Thyroid gland (tissue), 4 donors: ENCODE measurements around the gene SRGAP1. TPM values are rescaled to one million over a fixed set of nuclear protein-coding genes. Genes with fewer than 3 reads are reported as not detected.
A peak's percentile ranks its signal among the peaks of the same experiment; 100 is the strongest.

Experiments
- DNase-seq, 2 donors: peaks; one replicate each; pipeline ENCODE4 v3.0.0-alpha.2; 2019
- H3K27ac ChIP-seq, 3 donors: fragments of 200-600 bp; sonication (generic); 1 replicate in 2 of 3; 2 replicates in 1 of 3; pipeline ENCODE4 v1.5.1; 2016 to 2019; ENCODE audit warnings: mild to moderate bottlenecking in 1 of 3, moderate library complexity in 1 of 3
- H3K27me3 ChIP-seq: fragments of 200-600 bp; sonication (generic); one replicate; pipeline ENCODE4 v1.5.1; 2019
- H3K36me3 ChIP-seq, 2 donors: fragments of 200-600 bp; sonication (generic); one replicate each; pipeline ENCODE4 v1.5.1; 2016 to 2019
- H3K4me1 ChIP-seq, 2 donors: fragments of 200-600 bp; sonication (generic); one replicate each; pipeline ENCODE4 v1.5.1; 2017 to 2019
- H3K4me3 ChIP-seq, 3 donors: fragments of 200-600 bp; sonication (generic); replicated peaks in 1 of 3; 1 replicate in 2 of 3; 2 replicates in 1 of 3; pipeline ENCODE4 v1.5.1; 2016; ENCODE audit warnings: mild to moderate bottlenecking in 1 of 3
- H3K9me3 ChIP-seq: fragments of 200-600 bp; sonication (generic); one replicate; pipeline ENCODE4 v1.5.1; 2017
- POLR2A ChIP-seq, 2 donors: fragments of 450-650 bp; IDR thresholded peaks; one replicate each; pipeline ENCODE4 v1.6.1; 2017; ENCODE audit warnings: antibody characterized with exemption in 2 of 2, mild to moderate bottlenecking in 2 of 2, moderate library complexity in 1 of 2
- WGBS, 2 donors: methylation state at CpG; one replicate each; pipeline ENCODE4 v1.1.5; 2017; 5-methylcytosine and 5-hydroxymethylcytosine counted together
- intact Hi-C: fragments of 100-400 bp; cut with DNase I; formaldehyde crosslinking; loops from one replicate; pipeline ENCODE4 v1.15.1; 2023
- total RNA-seq, 4 donors: library from RNA; depleted of rRNA; stranded (reverse); fragments of >200 nt; gene quantifications; one replicate each; pipeline ENCODE4 v1.2.3, GENCODE V29; 2016
- TF ChIP-seq, protein P1 (sequence below), 6 experiments: fragments of 200-600 bp in 3 of 6; fragments of 450-650 bp in 3 of 6; sonication (generic) in 3 of 6; IDR thresholded peaks; one replicate each; pipeline ENCODE4 v1.5.1; 2016 to 2019; ENCODE audit warnings: antibody characterized with exemption in 6 of 6, mild to moderate bottlenecking in 2 of 6, inconsistent platforms in 1 of 6, moderate library complexity in 1 of 6

The SRGAP1 gene
- total RNA-seq, 4 donors from 2014 or later: 14.1 to 26.3 (median 20.9) TPM

GRCh38 chr12:63889721-63890509, 45.4 kb downstream of the SRGAP1 start:
- TF ChIP-seq, protein P1, sequence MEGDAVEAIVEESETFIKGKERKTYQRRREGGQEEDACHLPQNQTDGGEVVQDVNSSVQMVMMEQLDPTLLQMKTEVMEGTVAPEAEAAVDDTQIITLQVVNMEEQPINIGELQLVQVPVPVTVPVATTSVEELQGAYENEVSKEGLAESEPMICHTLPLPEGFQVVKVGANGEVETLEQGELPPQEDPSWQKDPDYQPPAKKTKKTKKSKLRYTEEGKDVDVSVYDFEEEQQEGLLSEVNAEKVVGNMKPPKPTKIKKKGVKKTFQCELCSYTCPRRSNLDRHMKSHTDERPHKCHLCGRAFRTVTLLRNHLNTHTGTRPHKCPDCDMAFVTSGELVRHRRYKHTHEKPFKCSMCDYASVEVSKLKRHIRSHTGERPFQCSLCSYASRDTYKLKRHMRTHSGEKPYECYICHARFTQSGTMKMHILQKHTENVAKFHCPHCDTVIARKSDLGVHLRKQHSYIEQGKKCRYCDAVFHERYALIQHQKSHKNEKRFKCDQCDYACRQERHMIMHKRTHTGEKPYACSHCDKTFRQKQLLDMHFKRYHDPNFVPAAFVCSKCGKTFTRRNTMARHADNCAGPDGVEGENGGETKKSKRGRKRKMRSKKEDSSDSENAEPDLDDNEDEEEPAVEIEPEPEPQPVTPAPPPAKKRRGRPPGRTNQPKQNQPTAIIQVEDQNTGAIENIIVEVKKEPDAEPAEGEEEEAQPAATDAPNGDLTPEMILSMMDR (IDR thresholded peaks at IDR 0.05): no peak
- TF ChIP-seq POLR2A (IDR thresholded peaks at IDR 0.05): no peak

GRCh38 chr12:63893170-63893569, 48.7 kb downstream of the SRGAP1 start:
- TF ChIP-seq, protein P1 (IDR thresholded peaks at IDR 0.05): no peak
- no peak for TF ChIP-seq POLR2A (IDR thresholded peaks at IDR 0.05)
- no peak for DNase-seq
- Histone ChIP-seq H3K4me1 (peaks cover 6 to 27% of the 10 kb centered on the region in 2 donors), H3K36me3 (no peaks in the 10 kb centered on the region), H3K9me3 (no peaks in the 10 kb centered on the region), H3K27ac (no peak overlapping the region), H3K27me3 (no peaks in the 10 kb centered on the region), H3K4me3 (no peak overlapping the region)
- WGBS, 2 donors: 91 to 94% methylated on average over 1 of the region's 1 CpG
- intact Hi-C loops: no loop called here

More at GRCh38 chr12:63889721-63890509, 45.4 kb downstream of the SRGAP1 start:
- Histone ChIP-seq H3K36me3 (no peaks in the 10 kb centered on the region), H3K4me1 (peaks cover 0 to 19% of the 10 kb centered on the region in 2 donors), H3K27ac (no peak overlapping the region), H3K27me3 (no peaks in the 10 kb centered on the region), H3K4me3 (no peak overlapping the region), H3K9me3 (no peaks in the 10 kb centered on the region)
- intact Hi-C loops: no loop called here
- peak; percentile 47 for DNase-seq
- 44 to 53% methylated on average over 12 of the region's 12 CpGs for WGBS, 2 donors

DNA sequence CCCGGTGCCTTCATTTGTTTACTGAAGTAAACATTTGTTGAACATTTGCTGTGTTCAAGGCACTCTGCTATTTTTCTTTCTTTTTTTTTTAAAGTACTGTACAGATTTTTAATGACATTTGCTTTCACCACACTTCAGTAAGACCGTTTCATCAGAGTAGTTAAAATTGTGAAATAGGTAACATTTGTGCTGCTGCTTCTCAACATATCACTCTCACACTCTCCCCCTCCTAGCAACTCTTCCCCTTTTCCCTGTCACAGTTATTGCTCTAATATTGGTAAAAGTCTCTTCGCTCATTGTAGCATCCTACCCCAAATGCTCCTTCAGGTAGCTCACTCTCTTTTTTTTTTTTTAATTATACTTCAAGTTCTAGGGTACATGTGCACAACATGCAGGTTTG, 49.6 kb downstream of the SRGAP1 start:
- H3K36me3 ChIP-seq: no peaks in the 10 kb centered on the region
- no peaks in the 10 kb centered on the region for H3K9me3 ChIP-seq
- H3K27ac ChIP-seq: no peak overlapping the region
- DNase-seq: no peak
- WGBS, 2 donors: 92 to 95% methylated on average over 3 of the region's 3 CpGs
- TF ChIP-seq, protein P1 (IDR thresholded peaks at IDR 0.05): no peak
- TF ChIP-seq POLR2A (IDR thresholded peaks at IDR 0.05): no peak
- intact Hi-C loops: no loop called here
- no peak overlapping the region for H3K4me3 ChIP-seq
- H3K4me1 ChIP-seq: peaks cover 15 to 29% of the 10 kb centered on the region in 2 donors
- no peaks in the 10 kb centered on the region for H3K27me3 ChIP-seq

GRCh38 chr12:63895841-63896240, 51.3 kb downstream of the SRGAP1 start:
- intact Hi-C loops: no loop called here
- Histone ChIP-seq H3K27me3 (no peaks in the 10 kb centered on the region), H3K9me3 (no peaks in the 10 kb centered on the region), H3K4me1 (peaks cover 15 to 20% of the 10 kb centered on the region in 2 donors), H3K27ac (no peak overlapping the region), H3K4me3 (no peak overlapping the region), H3K36me3 (no peaks in the 10 kb centered on the region)
- TF ChIP-seq, protein P1 (IDR thresholded peaks at IDR 0.05): no peak
- no peak for TF ChIP-seq POLR2A (IDR thresholded peaks at IDR 0.05)
- DNase-seq: no peak

GRCh38 chr12:63897931-63898330, 53.4 kb downstream of the SRGAP1 start:
- WGBS, 2 donors: 35 to 40% methylated on average over 2 of the region's 2 CpGs
- TF ChIP-seq, protein P1 (IDR thresholded peaks at IDR 0.05): no peak
- no peak for TF ChIP-seq POLR2A (IDR thresholded peaks at IDR 0.05)

More at GRCh38 chr12:63897931-63898330, 53.4 kb downstream of the SRGAP1 start:
- peak overlapping the region in 1 of 3 donors; percentile 6 for H3K27ac ChIP-seq
- H3K4me3 ChIP-seq: no peak overlapping the region
- H3K36me3 ChIP-seq: no peaks in the 10 kb centered on the region
- intact Hi-C loops: no loop called here
- peaks cover 15 to 20% of the 10 kb centered on the region in 2 donors for H3K4me1 ChIP-seq
- no peaks in the 10 kb centered on the region for H3K27me3 ChIP-seq
- DNase-seq: peak in 1 of 2 donors; percentile 15
- no peaks in the 10 kb centered on the region for H3K9me3 ChIP-seq
